GM19372 (cell line): ENCODE measurements around the gene PROSER2.
"Not testable (repeated sequence)": the region's sequence is repeated elsewhere in the genome, so short reads cannot be mapped to it uniquely, and the experiment has no call there.

Source experiments
- ATAC-seq: cut with Tn5 transposase; IDR thresholded peaks from one replicate; pipeline ENCODE4 v1.9.1; 2021; ENCODE audit warnings: mild to moderate bottlenecking, low read depth, moderate library complexity; ENCODE audit not compliant: unreplicated experiment

The PROSER2 gene

DNA sequence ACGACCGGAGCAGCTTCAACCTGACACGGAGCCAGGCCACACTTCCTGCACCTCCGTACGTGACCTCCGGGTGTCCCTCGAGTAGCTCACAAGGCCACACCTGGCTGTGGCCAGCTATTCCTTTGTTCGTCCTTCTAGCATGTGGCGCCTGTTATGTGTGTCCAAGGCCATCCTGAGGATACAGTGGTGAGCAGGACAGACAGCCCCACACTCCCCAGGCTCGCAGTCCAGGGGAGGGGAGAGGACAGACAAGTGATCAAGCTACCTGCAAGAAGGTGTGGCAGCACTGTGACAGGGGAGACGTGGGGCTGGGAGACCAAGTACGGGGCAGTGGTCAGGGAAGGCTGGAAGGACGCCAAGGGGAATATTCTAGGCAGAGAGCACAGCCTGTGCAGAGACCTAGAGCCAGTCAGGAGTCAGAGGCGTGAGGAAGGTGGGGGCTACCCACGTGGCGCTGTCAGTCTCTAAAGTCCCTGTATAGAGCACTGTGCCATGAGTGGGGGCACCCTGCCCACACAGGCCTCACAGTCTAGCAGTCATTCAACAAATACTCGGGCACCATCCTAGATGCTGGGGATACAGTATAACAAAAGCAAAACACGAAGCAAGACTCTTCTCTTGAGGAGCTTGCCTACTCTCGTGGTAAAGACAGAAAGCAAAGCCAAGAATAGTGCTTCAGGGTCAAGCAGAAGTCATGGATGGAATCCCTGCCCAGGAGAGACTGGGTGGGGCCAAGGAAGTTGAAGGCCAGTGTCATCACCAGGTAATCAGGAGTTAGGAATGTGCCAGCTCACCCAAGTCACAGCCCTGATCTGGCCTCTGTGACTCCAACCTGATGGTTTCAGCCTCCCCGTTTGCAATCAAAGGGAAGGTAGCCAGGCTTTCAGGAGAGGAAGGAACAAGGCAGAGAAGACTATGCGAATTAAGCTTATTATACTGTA, 58.6 kb downstream of the PROSER2 start:
- no peak for ATAC-seq

DNA sequence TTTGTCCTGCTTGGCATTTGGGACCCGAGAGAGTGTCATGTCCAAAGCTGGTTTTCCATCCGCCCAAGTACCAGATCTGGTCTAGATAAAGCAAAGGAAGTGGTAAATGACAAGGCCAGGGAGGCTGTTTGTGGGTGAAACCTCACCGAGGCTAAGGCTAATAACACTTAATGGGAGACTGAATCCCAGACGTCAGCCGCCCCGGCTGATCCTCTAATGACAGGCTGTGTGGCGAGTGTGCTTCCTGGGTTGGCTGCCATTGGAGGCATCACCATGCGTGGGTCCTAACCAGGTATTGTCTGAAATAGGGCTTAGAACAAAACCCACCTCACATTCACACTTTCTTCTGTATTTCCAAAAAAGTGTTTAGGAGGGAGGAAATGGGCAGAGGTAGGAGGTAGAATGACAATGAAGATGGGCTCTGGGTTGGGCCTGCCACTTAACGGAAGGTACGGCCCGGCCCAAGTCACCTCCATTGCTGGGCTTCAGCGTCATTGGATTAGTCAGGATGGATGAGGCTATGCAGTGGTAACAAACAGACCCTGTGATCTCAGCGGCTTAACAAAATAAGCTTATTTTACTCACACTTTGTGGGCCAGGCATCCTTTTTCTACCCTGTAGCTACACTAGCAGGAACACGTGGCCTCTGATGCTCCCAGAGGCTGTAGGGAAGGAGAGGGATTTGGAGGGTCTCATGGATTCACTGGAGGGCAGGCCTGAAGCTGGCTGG, 59.7 kb downstream of the PROSER2 start:
- ATAC-seq: no peak

DNA sequence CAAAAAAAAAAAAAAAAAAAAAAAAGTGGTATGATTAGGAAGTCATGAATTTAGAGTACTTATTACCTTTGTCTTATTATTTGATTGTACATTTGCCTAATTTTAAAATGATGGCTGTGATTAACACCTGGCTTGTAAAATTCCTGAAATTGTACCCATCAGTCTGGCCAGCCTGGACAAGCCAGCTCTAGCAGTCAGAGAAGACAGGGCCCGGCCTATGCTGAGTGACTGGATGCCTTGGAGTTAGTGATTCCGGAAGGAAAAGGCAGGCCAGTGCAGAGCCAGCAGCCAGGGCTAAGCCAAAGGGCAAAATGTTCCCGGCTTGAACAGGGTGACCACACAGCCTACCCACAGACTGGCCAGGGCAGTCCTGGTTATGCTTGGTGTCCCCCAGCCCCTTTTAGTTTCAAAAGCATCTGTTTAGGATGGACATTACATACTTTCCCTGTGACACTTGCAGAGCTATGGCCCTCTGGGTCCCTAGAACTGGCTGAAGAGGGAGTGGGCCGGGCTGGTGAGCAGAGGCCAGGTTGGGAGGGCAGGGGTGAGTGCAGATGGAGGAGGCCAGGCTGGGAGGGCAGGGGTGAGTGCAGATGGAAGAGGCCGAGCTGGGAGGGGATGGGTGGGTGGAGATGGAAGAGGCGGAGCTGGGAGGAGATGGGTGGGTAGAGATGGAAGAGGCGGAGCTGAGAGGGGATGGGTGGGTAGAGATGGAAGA, 61.7 kb downstream of the PROSER2 start:
- no peak for ATAC-seq

DNA sequence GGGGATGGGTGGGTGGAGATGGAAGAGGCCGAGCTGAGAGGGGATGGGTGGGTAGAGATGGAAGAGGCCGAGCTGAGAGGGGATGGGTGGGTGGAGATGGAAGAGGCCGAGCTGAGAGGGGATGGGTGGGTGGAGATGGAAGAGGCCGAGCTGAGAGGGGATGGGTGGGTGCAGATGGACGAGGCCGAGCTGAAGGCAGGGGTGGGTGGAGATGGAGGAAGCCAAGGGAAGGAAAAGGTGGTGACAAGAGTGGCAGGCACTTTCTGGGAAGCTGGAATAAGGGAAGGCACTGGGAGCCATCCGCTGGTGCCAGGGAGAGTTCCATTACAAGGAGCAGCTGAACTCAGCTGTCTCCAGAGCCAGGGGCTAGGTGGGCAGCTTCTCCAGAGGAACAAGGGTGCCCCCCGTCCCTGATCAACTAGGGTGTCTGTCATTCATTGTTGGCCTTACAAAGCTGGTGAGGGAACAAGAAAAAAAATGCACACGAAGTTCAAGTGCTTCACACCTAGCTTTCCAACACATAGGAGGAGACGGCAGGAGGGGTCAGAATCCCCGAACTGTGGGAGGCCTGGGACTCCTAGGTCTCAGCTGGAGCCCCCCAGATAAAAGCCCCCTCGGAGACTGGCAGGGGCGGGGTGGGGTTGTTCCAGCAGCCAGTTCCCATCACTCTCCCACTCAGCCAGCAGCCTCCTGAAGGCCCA, 62.4 kb downstream of the PROSER2 start:
- ATAC-seq: no peak

DNA sequence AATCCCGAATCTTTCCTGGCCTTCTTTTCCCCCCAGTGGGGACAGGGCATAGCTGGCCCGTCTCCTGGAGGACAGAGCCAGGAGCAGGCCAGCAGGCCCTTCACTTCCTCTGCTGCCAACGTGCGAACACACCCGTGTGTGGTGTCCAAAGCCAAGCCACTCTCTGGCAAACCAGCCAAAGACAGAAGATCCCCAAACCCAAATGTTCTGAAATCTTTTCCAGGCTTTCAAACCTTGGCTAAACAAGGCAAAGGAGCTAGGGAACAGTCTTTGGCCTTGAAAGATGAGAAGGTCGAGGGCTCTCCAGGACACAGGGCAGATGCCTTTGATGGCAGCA, 63.0 kb downstream of the PROSER2 start:
- no peak for ATAC-seq

DNA sequence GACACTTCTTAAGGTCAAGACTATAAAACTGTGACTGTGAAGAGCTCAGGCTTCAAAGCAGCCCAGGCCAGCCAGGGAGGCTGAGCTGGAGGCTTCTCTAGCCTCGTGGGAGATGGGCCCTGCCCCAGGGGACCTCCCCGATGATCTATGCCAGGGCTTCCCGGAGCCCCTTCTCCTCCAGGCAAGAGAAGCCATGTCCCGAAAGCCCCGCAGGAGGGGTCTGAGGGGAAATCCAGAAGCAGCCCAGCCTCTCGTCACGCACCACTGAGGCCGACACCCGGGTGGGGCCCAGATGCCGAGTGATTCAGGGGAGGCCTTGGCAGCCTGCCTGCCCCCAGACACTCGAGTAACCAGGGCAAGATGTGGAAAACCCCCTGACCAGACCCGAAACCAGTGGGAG, 63.7 kb downstream of the PROSER2 start:
- ATAC-seq: no peak

DNA sequence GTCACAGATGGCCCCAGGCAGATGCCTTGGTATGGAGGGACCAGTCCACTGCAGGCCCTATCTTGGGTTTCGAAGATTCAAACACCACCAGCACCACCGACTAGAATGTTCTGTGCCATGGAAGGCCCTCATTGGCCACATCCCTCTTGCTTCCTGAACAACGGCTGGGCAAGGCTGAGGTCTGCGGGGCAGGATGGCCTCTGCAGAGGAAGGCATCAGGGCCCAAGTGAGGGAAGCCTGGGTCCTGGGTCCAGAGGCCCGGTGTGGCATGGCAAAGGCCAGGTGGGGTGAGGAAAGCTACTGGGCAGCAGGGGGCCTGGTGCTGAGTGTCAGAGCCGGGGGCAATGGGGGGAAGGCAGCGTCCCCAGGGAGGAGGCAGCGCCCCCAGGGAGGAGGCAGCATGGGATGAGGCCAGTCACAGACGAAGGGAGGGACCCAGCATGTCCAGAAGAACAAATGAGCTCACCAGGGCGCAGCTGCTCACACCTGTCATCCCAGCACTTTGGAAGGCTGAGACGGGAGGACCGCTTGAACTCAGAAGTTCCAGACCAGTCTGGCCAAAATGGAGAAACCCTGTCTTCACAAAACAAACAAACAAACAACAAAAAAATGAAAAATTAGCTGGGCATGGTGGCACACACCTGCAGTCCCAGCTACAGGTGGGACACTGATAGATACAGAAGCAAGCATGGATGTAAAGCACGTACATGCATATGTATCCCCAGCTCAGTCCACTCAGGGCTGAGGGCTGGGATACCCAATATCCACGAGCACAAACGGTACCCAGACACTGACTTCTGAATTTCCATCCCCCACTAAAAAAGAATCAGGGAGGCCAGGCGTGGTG, 64.4 kb downstream of the PROSER2 start:
- no peak for ATAC-seq

DNA sequence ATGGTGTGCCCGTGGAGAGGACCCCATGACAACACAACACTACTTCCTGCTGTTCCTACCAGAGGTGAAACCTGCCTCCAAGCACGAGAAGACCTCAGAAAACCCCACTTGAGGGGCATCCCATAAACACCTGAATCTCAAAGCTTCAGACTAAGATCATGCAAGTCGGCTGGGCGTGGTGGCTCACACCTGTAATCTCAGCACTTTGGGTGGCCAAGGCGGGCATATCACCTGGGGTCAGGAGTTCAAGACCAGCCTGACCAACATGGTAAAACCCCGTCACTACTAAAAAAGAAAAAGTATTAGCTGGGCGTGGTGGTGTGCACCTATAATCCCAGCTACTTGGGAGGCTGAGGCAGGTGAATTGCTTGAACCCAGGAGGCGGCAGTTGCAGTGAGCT, 66.1 kb downstream of the PROSER2 start:
- ATAC-seq: not testable (repeated sequence)

DNA sequence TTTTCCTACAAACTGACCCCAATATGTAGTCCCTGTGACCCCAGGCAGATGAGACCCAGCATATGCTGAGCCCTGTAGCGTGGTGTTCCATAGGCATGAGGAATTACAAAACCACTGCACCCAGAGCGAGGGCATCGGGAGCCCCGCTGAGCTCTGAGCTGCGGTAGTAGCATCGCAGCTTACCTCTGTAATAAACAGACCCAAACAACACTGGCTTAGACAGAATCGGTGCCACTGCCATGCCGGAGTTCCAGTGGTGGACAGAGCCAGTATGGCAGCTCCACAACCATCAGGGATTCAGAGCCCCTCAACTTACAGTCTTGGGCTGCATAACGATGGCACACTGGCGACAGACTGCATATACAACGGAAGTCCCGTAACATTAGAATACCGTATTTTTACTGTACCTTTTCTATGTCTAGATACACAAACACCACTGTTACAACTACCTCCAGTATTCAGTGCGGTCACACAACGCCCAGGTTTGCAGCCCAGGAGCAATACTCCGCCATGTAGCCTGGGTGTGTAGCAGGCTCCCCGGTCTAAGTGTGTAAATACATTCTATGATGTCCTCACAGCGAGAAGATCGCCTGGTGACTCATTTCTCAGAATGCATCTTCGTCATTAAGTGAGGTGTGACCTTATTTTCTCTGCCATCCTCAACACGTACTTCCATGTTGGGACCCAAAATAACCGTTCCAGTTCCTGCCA, 68.8 kb downstream of the PROSER2 start:
- no peak for ATAC-seq

DNA sequence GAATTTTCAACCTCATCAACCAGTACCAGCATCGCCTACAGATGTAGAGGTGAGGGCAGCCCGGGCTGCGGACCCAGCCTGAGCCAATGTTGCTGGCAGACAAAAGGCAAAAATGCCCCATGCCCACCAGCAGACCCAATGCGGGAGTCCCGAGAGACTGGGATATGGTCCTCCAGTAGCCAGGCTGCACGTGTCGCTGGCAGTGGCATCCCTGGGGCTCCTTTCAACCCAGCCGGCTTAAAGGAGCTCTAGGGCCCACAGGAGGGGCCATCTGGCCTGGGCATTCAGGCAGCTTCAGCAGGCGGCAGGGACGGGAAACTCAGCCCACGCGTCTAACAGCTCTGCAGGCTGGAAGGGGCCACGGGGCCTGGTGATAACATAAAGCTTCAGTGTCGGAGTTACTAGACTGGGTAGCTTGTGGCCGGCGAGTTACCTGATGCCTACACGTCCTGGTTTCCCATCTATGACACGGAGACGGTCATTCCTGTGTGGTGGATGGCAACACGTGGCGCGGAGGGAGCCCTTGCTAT, 70.7 kb downstream of the PROSER2 start:
- ATAC-seq: no peak

DNA sequence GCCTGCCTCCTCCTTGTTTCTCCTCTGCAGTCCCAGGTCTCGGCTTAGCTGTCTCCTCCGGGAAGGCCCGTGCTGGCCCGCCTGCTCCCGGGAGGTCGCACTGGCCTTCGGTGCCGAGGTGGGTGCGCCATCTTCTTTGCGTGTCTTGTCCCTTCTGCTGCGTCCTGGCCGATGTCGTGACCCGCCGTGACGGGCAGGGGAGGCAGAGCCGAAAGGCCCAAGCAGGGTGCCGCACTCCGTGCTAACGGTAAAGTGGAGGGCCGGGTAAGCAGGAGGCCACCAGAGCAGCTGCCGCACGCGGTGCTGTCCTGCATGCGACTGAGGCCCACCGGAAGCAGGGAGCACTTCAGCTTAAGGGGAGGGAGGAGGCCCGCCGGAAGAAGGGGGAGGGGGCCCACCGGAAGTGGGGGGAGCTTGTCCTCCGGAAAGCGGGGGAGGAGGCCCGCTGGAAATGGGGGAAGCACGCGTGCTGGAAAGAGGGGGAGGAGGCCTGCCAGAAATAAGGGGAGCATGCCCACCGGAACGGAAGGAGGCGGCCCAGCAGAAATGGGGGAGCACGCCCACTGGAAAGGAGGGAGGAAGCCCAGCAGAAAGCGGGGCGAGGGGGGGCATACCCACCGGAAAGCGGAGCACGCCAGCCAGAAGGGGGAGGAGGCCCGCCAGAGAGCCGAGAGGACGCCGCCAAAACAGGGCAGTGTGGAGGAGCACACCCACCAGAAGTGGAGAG, 71.4 kb downstream of the PROSER2 start:
- ATAC-seq: no peak

DNA sequence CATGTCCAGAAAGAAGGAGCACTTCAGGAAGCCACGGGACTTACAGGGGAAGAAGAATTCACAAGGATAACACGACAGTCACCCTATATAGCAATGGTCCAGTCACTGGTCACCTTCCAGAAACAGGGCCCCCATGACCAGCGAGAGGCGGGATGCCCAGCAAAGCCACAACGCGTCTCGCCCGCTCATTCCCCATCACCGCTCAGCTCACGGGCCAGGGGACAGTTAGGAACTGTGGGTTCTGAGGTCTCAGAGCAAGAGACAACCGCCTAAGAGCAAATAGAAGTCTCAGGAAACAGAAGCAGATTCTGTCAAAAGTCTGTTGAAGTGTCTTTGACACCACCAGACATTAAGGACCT, 71.9 kb downstream of the PROSER2 start:
- ATAC-seq: no peak

DNA sequence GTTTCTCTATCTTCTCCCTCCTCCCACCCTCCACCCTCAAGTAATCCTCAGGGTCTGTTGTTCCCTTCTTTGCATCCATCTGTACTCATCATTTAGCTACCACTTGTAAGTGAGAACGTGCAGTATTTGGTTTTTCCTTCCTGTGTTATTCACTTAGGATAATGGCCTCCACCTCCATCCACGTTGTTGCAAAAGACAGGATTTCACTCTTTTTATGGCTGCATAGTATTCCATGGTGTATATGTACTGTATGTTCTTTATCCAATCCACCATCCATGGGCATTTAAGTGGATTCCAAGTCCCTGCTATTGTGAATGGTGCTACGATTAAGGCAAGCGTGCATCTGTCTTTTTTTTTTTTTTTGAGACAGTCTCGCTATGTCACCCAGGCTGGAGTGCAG, 72.4 kb downstream of the PROSER2 start:
- no peak for ATAC-seq

DNA sequence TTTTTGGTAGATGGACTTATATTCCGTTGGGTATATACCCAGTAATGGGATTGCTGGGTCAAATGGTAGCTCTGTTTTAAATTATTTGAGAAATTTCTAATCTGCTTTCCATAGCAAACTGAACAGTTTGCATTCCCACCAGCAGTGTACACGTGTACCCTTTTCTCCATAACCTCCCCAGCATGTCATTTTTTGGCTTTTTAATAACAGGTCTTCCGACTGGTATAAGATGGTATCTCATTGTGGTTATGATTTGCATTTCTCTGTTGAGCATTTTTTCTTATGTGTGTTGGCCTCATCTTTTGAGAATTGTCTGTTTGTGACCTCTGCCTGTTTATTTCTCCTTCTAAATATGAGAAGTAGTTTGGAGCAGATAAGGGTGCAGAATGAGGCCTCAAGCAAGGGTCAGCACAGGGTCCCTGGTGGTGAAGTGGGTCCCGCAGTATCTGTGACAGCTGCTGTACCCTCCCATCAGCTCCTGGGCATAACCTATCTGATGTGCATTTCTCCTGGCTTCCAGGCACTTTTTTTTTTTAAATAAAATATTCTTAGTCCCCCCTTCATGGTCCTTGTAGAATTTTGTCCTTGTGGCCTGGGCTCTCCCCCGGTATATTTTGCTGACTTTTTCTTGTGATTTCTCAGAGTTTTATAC, 73.5 kb downstream of the PROSER2 start:
- ATAC-seq: no peak

DNA sequence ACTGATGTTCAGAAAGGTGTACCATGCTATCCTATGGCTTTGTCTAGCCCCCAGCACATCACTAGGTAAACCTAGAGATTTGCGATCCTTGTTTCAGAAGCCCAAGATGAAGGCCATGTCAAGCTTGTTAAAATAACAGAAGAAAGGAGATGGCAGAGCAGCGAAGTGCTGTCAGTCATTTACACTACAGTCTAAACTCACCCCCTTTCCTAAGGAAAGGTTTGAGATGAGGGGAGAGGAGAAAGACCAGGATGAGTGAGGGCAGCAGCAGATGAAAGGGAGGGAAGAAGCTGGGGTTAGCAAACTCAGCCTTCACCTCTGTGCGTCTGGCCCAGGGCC, 74.8 kb downstream of the PROSER2 start:
- no peak for ATAC-seq

DNA sequence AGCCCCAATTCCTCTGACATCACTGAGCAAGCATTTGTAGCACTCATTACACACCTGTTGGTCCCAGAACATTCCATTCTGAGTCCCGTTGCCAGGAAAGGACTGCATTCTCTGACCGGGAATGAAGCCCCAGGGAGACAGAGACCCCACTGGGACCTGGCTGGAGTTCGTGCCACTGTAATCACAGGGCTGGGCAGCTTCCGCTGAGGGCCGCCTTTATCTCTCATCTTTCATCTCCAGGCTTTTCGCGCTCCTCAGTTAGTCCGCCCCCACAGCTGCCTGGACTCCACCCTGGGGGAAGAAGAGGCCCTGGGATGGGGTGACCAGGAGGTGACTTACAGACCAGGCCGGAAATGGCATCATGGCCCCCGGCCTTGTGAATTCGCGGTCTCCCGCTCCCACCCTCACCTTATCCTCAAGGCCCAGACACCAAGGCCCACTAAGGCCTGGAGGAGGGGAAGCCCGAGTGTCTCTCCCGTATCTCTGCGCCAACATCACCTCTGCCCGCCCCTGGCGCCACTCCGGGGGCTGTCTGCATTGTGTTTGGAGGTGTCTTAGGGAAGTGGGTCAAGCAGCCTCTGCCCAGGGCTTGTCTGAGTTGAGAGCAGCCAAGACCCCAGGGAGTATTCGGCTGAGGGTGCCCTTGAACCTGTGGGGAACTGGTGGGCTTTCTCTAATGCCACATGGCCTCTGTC, 75.4 kb downstream of the PROSER2 start:
- ATAC-seq: no peak

DNA sequence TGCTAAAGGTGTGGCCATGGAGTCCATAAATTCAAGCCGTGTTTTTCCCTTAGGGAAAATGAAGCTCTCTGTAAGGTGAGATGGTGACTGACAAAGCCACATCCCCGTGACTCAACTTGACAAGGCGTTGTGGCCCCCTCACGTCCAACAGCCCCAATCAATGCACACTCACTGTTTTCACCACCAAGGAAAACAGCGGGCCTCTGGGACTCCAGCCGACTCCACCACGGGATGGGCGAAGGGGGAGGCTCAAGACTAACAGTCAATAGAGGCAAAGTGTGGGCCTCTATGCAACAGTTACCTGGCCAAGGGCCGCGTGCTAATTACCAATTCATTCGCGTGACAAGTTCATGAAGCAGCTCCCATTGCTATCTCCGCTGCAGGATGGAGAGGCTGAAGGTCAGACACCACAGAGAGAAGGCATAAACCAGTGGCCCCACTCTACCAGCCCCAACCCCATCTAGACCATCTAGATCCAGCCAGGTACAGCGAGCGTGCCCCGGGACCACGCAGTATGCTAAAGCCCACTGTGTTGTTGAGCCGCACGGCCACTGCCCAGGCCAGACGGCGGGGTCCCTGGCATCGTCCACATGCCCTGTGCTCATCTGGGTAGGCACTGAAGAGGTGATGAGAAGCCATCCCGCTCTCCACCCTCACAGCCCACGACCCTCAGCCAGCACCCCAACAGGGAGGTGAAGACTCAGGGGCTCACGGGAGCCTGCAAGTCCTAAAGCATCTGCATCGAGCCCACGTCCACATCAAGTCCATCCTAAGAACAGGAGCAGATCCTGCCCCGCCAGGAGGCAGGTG, 76.1 kb downstream of the PROSER2 start:
- ATAC-seq: no peak
